Naive thymus-derived CD8-positive, alpha-beta T cell (primary cell): ENCODE data around the gene KRTAP17-1. TPM values are rescaled to one million over a fixed set of nuclear protein-coding genes. Genes with fewer than 3 reads are reported as not detected.

Experiments used
- ATAC-seq, 2 donors: fragments of 150-1000 bp; cut with Tn5 transposase in 1 of 2; sonication (Bioruptor Pico), chemical (Tn5 transposase) in 1 of 2; 1 replicate in 1 of 2; 2 replicates in 1 of 2; pipeline ENCODE4 v1.10.0; 2021; ENCODE audit warnings: mild to moderate bottlenecking in 2 of 2, moderate library complexity in 2 of 2
- POLR2A ChIA-PET: fragments of 350-600 bp; sonication (Branson Sonifier 250); formaldehyde crosslinking; loops from one replicate; lab custom pipeline; 2021; ENCODE audit warnings: antibody characterized with exemption; lab: Charles Lee
- DNase-seq, 10 donors: peaks; one replicate each; pipeline versions ENCODE4 v3.0.0 to v3.0.0-alpha.2; 2020 to 2022
- H3K27ac Mint-ChIP-seq, 10 donors: one replicate each; pipeline ENCODE4 v1.8.0; 2020 to 2022; ENCODE audit warnings: mild to moderate bottlenecking in 10 of 10, mixed read lengths in 10 of 10, moderate library complexity in 4 of 10, inconsistent platforms in 1 of 10
- H3K27me3 Mint-ChIP-seq, 5 donors: one replicate each; pipeline ENCODE4 v1.8.0; 2021 to 2022; ENCODE audit warnings: mixed read lengths in 5 of 5
- H3K36me3 Mint-ChIP-seq, 3 donors: one replicate each; pipeline ENCODE4 v1.8.0; 2020 to 2022; ENCODE audit warnings: mixed read lengths in 3 of 3, mild to moderate bottlenecking in 2 of 3, inconsistent platforms in 1 of 3
- H3K4me1 Mint-ChIP-seq, 4 donors: one replicate each; pipeline ENCODE4 v1.8.0; 2021 to 2022; ENCODE audit warnings: mixed read lengths in 4 of 4
- H3K4me3 Mint-ChIP-seq, 10 donors: one replicate each; pipeline ENCODE4 v1.8.0; 2020 to 2022; ENCODE audit warnings: mild to moderate bottlenecking in 10 of 10, mixed read lengths in 10 of 10, moderate library complexity in 6 of 10, inconsistent platforms in 1 of 10
- H3K9me3 Mint-ChIP-seq, 9 donors: one replicate each; pipeline ENCODE4 v1.8.0; 2020 to 2022; ENCODE audit warnings: mixed read lengths in 9 of 9, mild to moderate bottlenecking in 3 of 9, inconsistent platforms in 1 of 9, moderate library complexity in 1 of 9
- polyA plus RNA-seq, 3 donors: library from polyadenylated mRNA; unstranded; fragments of 300-500 nt; fragmentation: Illumina TruSeq; gene quantifications; one replicate each; pipeline ENCODE4 v1.2.3, GENCODE V29; 2021
- total RNA-seq, 8 experiments: library from RNA in 2 of 8; stranded (reverse) in 2 of 8; gene quantifications; one replicate each; pipeline ENCODE4 v1.2.3 and lab custom pipeline; 2021 to 2026

KRTAP17-1 gene
- total and polyA plus RNA-seq, 5 experiments from 2014 or later: not detected

DNA sequence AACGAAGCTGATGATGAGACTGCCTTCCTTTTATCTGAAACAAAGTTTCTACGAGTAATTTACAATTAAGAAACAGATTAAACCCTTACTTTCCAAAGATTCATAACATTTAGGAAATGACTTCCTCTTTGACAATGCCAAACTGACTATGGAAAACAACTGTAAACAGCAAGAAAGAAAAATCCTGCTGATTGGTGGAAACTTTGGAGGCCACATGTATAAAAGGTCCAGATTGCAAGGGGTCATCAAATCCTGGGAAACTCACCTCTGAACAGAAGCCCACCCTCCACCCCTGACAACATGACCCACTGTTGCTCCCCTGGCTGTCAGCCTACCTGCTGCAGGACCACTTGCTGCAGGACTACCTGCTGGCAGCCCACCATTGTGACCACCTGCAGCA, 50.4 kb downstream of the KRTAP17-1 start, which contains the start of gene KRTAP9-6:
KRTAP9-6 (plus strand) TSS at position 301 of the 400 bp plus-strand sequence; CDS start at position 301, 0 bp downstream.
- Mint-ChIP-seq H3K27ac (peak within 1 kb of the TSS in 3 of 10 donors; percentile 6 to 37 (median 9)), H3K4me3 (no peak within 1 kb of the TSS), H3K9me3 (no peaks in the 10 kb centered on the region), H3K36me3 (no peaks in the 10 kb centered on the region), H3K27me3 (peaks cover 0 to 15% (median 0%) of the 10 kb centered on the region in 5 donors), H3K4me1 (peaks cover 12 to 33% (median 19%) of the 10 kb centered on the region in 4 donors)
- DNase-seq (no peak), ATAC-seq (no peak)
- POLR2A ChIA-PET: no interaction called here

Other genes starting within 250 kb of the KRTAP17-1 start
Only the 30 nearest of the 35 such genes appear.
- not detected for gene KRTAP4-9, start 210.3 kb downstream of the KRTAP17-1 start, total RNA-seq
- not detected for gene KRTAP4-9, start 210.3 kb downstream of the KRTAP17-1 start, polyA plus RNA-seq
- not detected for gene KRTAP4-11, start 197.3 kb downstream of the KRTAP17-1 start, total RNA-seq
- not detected for gene KRTAP4-11, start 197.3 kb downstream of the KRTAP17-1 start, polyA plus RNA-seq
- not detected for gene KRTAP4-12, start 191.5 kb downstream of the KRTAP17-1 start, total RNA-seq
- gene KRTAP4-12, start 191.5 kb downstream of the KRTAP17-1 start, polyA plus RNA-seq: under 1 TPM in 1 of 3 donors, not detected in 2; 0.15 TPM
- not detected for gene KRTAP4-6, start 175.2 kb downstream of the KRTAP17-1 start, total RNA-seq
- not detected for gene KRTAP4-6, start 175.2 kb downstream of the KRTAP17-1 start, polyA plus RNA-seq
- not detected for gene KRTAP4-5, start 165.9 kb downstream of the KRTAP17-1 start, total RNA-seq
- not detected for gene KRTAP4-5, start 165.9 kb downstream of the KRTAP17-1 start, polyA plus RNA-seq
- gene KRTAP4-4, start 155.0 kb downstream of the KRTAP17-1 start, total RNA-seq: not detected
- not detected for gene KRTAP4-4, start 155.0 kb downstream of the KRTAP17-1 start, polyA plus RNA-seq
- not detected for gene KRTAP4-3, start 147.5 kb downstream of the KRTAP17-1 start, total RNA-seq
- not detected for gene KRTAP4-3, start 147.5 kb downstream of the KRTAP17-1 start, polyA plus RNA-seq
- gene KRTAP4-2, start 137.5 kb downstream of the KRTAP17-1 start, total RNA-seq: not detected
- gene KRTAP4-2, start 137.5 kb downstream of the KRTAP17-1 start, polyA plus RNA-seq: not detected
- not detected for gene KRTAP4-1, start 130.8 kb downstream of the KRTAP17-1 start, total RNA-seq
- gene KRTAP4-1, start 130.8 kb downstream of the KRTAP17-1 start, polyA plus RNA-seq: not detected
- not detected for gene KRTAP9-1, start 125.8 kb downstream of the KRTAP17-1 start, total RNA-seq
- gene KRTAP9-1, start 125.8 kb downstream of the KRTAP17-1 start, polyA plus RNA-seq: not detected
- gene KRTAP9-2, start 89.1 kb downstream of the KRTAP17-1 start, total RNA-seq: not detected
- gene KRTAP9-2, start 89.1 kb downstream of the KRTAP17-1 start, polyA plus RNA-seq: not detected
- not detected for gene KRTAP9-3, start 83.3 kb downstream of the KRTAP17-1 start, total RNA-seq
- gene KRTAP9-3, start 83.3 kb downstream of the KRTAP17-1 start, polyA plus RNA-seq: not detected
- not detected for gene KRTAP9-8, start 77.7 kb downstream of the KRTAP17-1 start, total RNA-seq
- gene KRTAP9-8, start 77.7 kb downstream of the KRTAP17-1 start, polyA plus RNA-seq: not detected
- gene KRTAP9-4, start 66.0 kb downstream of the KRTAP17-1 start, total RNA-seq: not detected
- gene KRTAP9-4, start 66.0 kb downstream of the KRTAP17-1 start, polyA plus RNA-seq: not detected
- not detected for gene KRTAP9-9, start 60.3 kb downstream of the KRTAP17-1 start, total RNA-seq
- not detected for gene KRTAP9-9, start 60.3 kb downstream of the KRTAP17-1 start, polyA plus RNA-seq
- not detected for gene KRTAP9-6, start 50.3 kb downstream of the KRTAP17-1 start, total RNA-seq
- gene KRTAP9-6, start 50.3 kb downstream of the KRTAP17-1 start, polyA plus RNA-seq: not detected
- gene KRTAP9-7, start 40.0 kb downstream of the KRTAP17-1 start, total RNA-seq: not detected
- gene KRTAP9-7, start 40.0 kb downstream of the KRTAP17-1 start, polyA plus RNA-seq: not detected
- gene KRTAP29-1, start 12.9 kb downstream of the KRTAP17-1 start, total RNA-seq: not detected
- gene KRTAP29-1, start 12.9 kb downstream of the KRTAP17-1 start, polyA plus RNA-seq: 1 to 10 TPM in 1 of 3 donors, not detected in 2; 1.1 TPM
- gene KRTAP16-1, start 6.4 kb downstream of the KRTAP17-1 start, total RNA-seq: under 1 TPM in 1 of 2 experiments, not detected in 1; 0.23 TPM
- under 1 TPM in 1 of 3 donors, not detected in 2; 0.12 TPM for gene KRTAP16-1, start 6.4 kb downstream of the KRTAP17-1 start, polyA plus RNA-seq
- not detected for gene KRT33A, start 35.1 kb upstream of the KRTAP17-1 start, total RNA-seq
- gene KRT33A, start 35.1 kb upstream of the KRTAP17-1 start, polyA plus RNA-seq: not detected
- not detected for gene KRT33B, start 54.1 kb upstream of the KRTAP17-1 start, total RNA-seq
- gene KRT33B, start 54.1 kb upstream of the KRTAP17-1 start, polyA plus RNA-seq: not detected
- gene KRT34, start 66.6 kb upstream of the KRTAP17-1 start, total RNA-seq: not detected
- not detected for gene KRT34, start 66.6 kb upstream of the KRTAP17-1 start, polyA plus RNA-seq
- gene KRT31, start 81.9 kb upstream of the KRTAP17-1 start, total RNA-seq: not detected
- not detected for gene KRT31, start 81.9 kb upstream of the KRTAP17-1 start, polyA plus RNA-seq
- gene KRT37, start 108.9 kb upstream of the KRTAP17-1 start, total RNA-seq: not detected
- not detected for gene KRT37, start 108.9 kb upstream of the KRTAP17-1 start, polyA plus RNA-seq
- not detected for gene KRT38, start 125.3 kb upstream of the KRTAP17-1 start, total RNA-seq
- gene KRT38, start 125.3 kb upstream of the KRTAP17-1 start, polyA plus RNA-seq: not detected
- not detected for gene KRT32, start 151.7 kb upstream of the KRTAP17-1 start, total RNA-seq
- gene KRT32, start 151.7 kb upstream of the KRTAP17-1 start, polyA plus RNA-seq: not detected
- gene KRT35, start 165.4 kb upstream of the KRTAP17-1 start, total RNA-seq: not detected
- gene KRT35, start 165.4 kb upstream of the KRTAP17-1 start, polyA plus RNA-seq: not detected
- not detected for gene KRT36, start 174.2 kb upstream of the KRTAP17-1 start, total RNA-seq
- not detected for gene KRT36, start 174.2 kb upstream of the KRTAP17-1 start, polyA plus RNA-seq
- not detected for gene KRT13, start 189.9 kb upstream of the KRTAP17-1 start, total RNA-seq
- gene KRT13, start 189.9 kb upstream of the KRTAP17-1 start, polyA plus RNA-seq: not detected
- not detected for gene KRT15, start 203.2 kb upstream of the KRTAP17-1 start, total RNA-seq
- gene KRT15, start 203.2 kb upstream of the KRTAP17-1 start, polyA plus RNA-seq: not detected